HepG2 (cell line): ENCODE data around the gene TIPIN. TPM values are rescaled to one million over a fixed set of nuclear protein-coding genes. Genes with fewer than 3 reads are reported as not detected.

Experiments
- ATF2 ChIP-seq: sonication (generic); formaldehyde crosslinking; IDR thresholded peaks from 2 replicates; pipeline ENCODE4 v1.4.0; 2020; ENCODE audit warnings: missing genetic modification reagents
- CC2D1A ChIP-seq: sonication (generic); formaldehyde crosslinking; IDR thresholded peaks from 2 replicates; pipeline ENCODE4 v1.8.1; 2023; ENCODE audit warnings: mild to moderate bottlenecking, missing genetic modification reagents
- DMAP1 ChIP-seq: IDR thresholded peaks from 2 replicates; pipeline ENCODE4 v1.6.1; 2016
- FOSL2 ChIP-seq: sonication (generic); formaldehyde crosslinking; IDR thresholded peaks from 2 replicates; pipeline ENCODE4 v1.4.0; 2020; ENCODE audit warnings: missing genetic modification reagents
- GATAD2A ChIP-seq: IDR thresholded peaks from 2 replicates; pipeline ENCODE4 v1.6.1; 2016
- JDP2 ChIP-seq: sonication (generic); formaldehyde crosslinking; IDR thresholded peaks from 2 replicates; pipeline ENCODE4 v1.8.1; 2022; ENCODE audit warnings: missing genetic modification reagents, borderline replicate concordance
- LCORL ChIP-seq, 2 experiments: fragments of 450-650 bp in 1 of 2; sonication (generic) in 1 of 2; formaldehyde crosslinking in 1 of 2; IDR thresholded peaks; 2 replicates each; pipeline versions ENCODE4 v1.5.0 to v1.6.1; 2017 to 2020; ENCODE audit warnings: antibody characterized with exemption in 1 of 2, missing genetic modification reagents in 1 of 2
- NFIC ChIP-seq: IDR thresholded peaks from 2 replicates; pipeline ENCODE4 v1.6.1; 2012; ENCODE audit warnings: mild to moderate bottlenecking, low read length, inconsistent platforms
- NRL ChIP-seq: sonication (generic); formaldehyde crosslinking; IDR thresholded peaks from 2 replicates; pipeline ENCODE4 v1.5.0; 2020; ENCODE audit warnings: missing genetic modification reagents, mild to moderate bottlenecking, moderate library complexity, borderline replicate concordance
- RARA ChIP-seq: IDR thresholded peaks from 2 replicates; pipeline ENCODE4 v1.6.1; 2016; ENCODE audit warnings: missing genetic modification reagents, missing compliant biosample characterization
- SNAPC2 ChIP-seq: sonication (generic); formaldehyde crosslinking; IDR thresholded peaks from 2 replicates; pipeline ENCODE4 v1.8.1; 2022; ENCODE audit warnings: mild to moderate bottlenecking, missing genetic modification reagents
- STAT5B ChIP-seq: sonication (generic); formaldehyde crosslinking; IDR thresholded peaks from 2 replicates; pipeline ENCODE4 v1.4.0; 2020; ENCODE audit warnings: missing genetic modification reagents
- U2AF1 ChIP-seq: fragments of 200-400 bp; formaldehyde crosslinking; optimal IDR thresholded peaks from 2 replicates; pipeline ENCODE3; 2017; ENCODE audit warnings: mild to moderate bottlenecking, low read depth, low read length
- ZFP82 ChIP-seq: sonication (generic); formaldehyde crosslinking; IDR thresholded peaks from 2 replicates; pipeline ENCODE4 v1.5.1; 2020; ENCODE audit warnings: mild to moderate bottlenecking, missing genetic modification reagents, borderline replicate concordance
- ZNF350 ChIP-seq: sonication (generic); formaldehyde crosslinking; IDR thresholded peaks from 2 replicates; pipeline ENCODE4 v1.4.0; 2020; ENCODE audit warnings: mild to moderate bottlenecking, low read depth, missing genetic modification reagents, borderline replicate concordance
- ZNF562 ChIP-seq: sonication (generic); formaldehyde crosslinking; IDR thresholded peaks from 2 replicates; pipeline ENCODE4 v1.8.0; 2022; ENCODE audit warnings: missing genetic modification reagents, borderline replicate concordance
- ZNF598 ChIP-seq: sonication (generic); formaldehyde crosslinking; IDR thresholded peaks from 2 replicates; pipeline ENCODE4 v1.5.1; 2020; ENCODE audit warnings: mild to moderate bottlenecking, missing genetic modification reagents, borderline replicate concordance
- ZNF782 ChIP-seq: sonication (generic); formaldehyde crosslinking; IDR thresholded peaks from 2 replicates; pipeline ENCODE4 v1.4.0; 2020; ENCODE audit warnings: missing genetic modification reagents, mild to moderate bottlenecking, borderline replicate concordance
- ZNF790 ChIP-seq: sonication (generic); formaldehyde crosslinking; IDR thresholded peaks from 2 replicates; pipeline ENCODE4 v1.8.0; 2022; ENCODE audit warnings: missing genetic modification reagents, mild to moderate bottlenecking, borderline replicate concordance
- ZSCAN9 ChIP-seq: IDR thresholded peaks from 2 replicates; pipeline ENCODE4 v1.6.1; 2016; ENCODE audit warnings: borderline replicate concordance
- polyA plus RNA-seq, 8 experiments: library from polyadenylated mRNA; depleted of rRNA in 3 of 8; stranded (reverse) in 7 of 8; unstranded in 1 of 8; fragments of >200 nt; fragmentation: Illumina TruSeq in 4 of 8; extraction: Trizol in 4 of 8; gene quantifications; 2 replicates each; pipeline versions ENCODE4 v1.2.1 to v1.2.3, GENCODE V29; 2011 to 2016; ENCODE audit warnings: low read depth in 4 of 8, missing spikeins in 1 of 8, mixed read lengths in 1 of 8; ENCODE audit not compliant: insufficient read depth in 1 of 8
- total RNA-seq, 5 experiments: library from RNA; depleted of rRNA; stranded (reverse); fragments of >200 nt; fragmentation: Illumina TruSeq; extraction: Trizol; gene quantifications; 2 replicates each; pipeline ENCODE4 v1.2.3, GENCODE V29; 2016; ENCODE audit warnings: low read depth in 1 of 5
- TF ChIP-seq, protein P1 (sequence below): sonication (generic); formaldehyde crosslinking; IDR thresholded peaks from 2 replicates; pipeline ENCODE4 v1.8.1; 2023; ENCODE audit warnings: missing genetic modification reagents, inconsistent platforms, borderline replicate concordance
- TF ChIP-seq, protein P2 (sequence below): sonication (generic); formaldehyde crosslinking; IDR thresholded peaks from 2 replicates; pipeline ENCODE4 v1.4.0; 2020; ENCODE audit warnings: mild to moderate bottlenecking, missing genetic modification reagents
- TF ChIP-seq, protein P3 (sequence below): sonication (generic); formaldehyde crosslinking; IDR thresholded peaks from 2 replicates; pipeline ENCODE4 v1.5.0; 2020; ENCODE audit warnings: missing genetic modification reagents, mild to moderate bottlenecking, borderline replicate concordance

Gene TIPIN
- total and polyA plus RNA-seq, 2 of the 13 experiments (the other 11 are each of a cell fraction or from before 2014, with no cell fraction given) = 2.7 to 28.6 TPM

- TF ChIP-seq DMAP1 (peak; percentile 70; the same call in 1 of the 2 replicates), GATAD2A (CRISPR knock-in tag) (peak; percentile 27; the same call in 1 of the 2 replicates), ZSCAN9 (CRISPR knock-in tag) (peak; percentile 32; the same call in 1 of the 2 replicates), NFIC (peak; percentile 26; the same call in 1 of the 2 replicates), NRL (peak; percentile 71; the same call in 1 of the 2 replicates), ZNF598 (0 out of 2 replicates have a peak, but pooled peaks have one; percentile 27), STAT5B (no peak), JDP2 (CRISPR knock-in tag) (no peak), ZNF782 (CRISPR knock-in tag) (0 out of 2 replicates have a peak, but pooled peaks have one; percentile 21), ZNF790 (CRISPR knock-in tag) (peak; percentile 21; the same call in 1 of the 2 replicates), U2AF1 (peak; percentile 62), CC2D1A (CRISPR knock-in tag) (no peak), RARA (CRISPR knock-in tag) (no peak), ZNF350 (0 out of 2 replicates have a peak, but pooled peaks have one; percentile 42), SNAPC2 (CRISPR knock-in tag) (0 out of 2 replicates have a peak, but pooled peaks have one; percentile 23), FOSL2 (peak; percentile 45), LCORL (IDR thresholded peaks at IDR 0.05) (0 out of 2 replicates have a peak, but pooled peaks have one; percentile 54), LCORL (CRISPR knock-in tag; IDR thresholded peaks at IDR 0.05) (no peak; the same call in 1 of the 2 replicates), ZFP82 (CRISPR knock-in tag) (0 out of 2 replicates have a peak, but pooled peaks have one; percentile 12), ATF2 (CRISPR knock-in tag) (peak; percentile 47; the same call in 1 of the 2 replicates), ZNF562 (no peak)
- TF ChIP-seq, protein P1, sequence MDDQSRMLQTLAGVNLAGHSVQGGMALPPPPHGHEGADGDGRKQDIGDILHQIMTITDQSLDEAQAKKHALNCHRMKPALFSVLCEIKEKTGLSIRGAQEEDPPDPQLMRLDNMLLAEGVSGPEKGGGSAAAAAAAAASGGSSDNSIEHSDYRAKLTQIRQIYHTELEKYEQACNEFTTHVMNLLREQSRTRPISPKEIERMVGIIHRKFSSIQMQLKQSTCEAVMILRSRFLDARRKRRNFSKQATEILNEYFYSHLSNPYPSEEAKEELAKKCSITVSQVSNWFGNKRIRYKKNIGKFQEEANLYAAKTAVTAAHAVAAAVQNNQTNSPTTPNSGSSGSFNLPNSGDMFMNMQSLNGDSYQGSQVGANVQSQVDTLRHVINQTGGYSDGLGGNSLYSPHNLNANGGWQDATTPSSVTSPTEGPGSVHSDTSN (CRISPR knock-in tag) = 0 out of 2 replicates have a peak, but pooled peaks have one; percentile 6
- TF ChIP-seq, protein P2, sequence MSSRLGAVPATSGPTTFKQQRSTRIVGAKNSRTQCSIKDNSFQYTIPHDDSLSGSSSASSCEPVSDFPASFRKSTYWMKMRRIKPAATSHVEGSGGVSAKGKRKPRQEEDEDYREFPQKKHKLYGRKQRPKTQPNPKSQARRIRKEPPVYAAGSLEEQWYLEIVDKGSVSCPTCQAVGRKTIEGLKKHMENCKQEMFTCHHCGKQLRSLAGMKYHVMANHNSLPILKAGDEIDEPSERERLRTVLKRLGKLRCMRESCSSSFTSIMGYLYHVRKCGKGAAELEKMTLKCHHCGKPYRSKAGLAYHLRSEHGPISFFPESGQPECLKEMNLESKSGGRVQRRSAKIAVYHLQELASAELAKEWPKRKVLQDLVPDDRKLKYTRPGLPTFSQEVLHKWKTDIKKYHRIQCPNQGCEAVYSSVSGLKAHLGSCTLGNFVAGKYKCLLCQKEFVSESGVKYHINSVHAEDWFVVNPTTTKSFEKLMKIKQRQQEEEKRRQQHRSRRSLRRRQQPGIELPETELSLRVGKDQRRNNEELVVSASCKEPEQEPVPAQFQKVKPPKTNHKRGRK (CRISPR knock-in tag) = no peak
- TF ChIP-seq, protein P3, sequence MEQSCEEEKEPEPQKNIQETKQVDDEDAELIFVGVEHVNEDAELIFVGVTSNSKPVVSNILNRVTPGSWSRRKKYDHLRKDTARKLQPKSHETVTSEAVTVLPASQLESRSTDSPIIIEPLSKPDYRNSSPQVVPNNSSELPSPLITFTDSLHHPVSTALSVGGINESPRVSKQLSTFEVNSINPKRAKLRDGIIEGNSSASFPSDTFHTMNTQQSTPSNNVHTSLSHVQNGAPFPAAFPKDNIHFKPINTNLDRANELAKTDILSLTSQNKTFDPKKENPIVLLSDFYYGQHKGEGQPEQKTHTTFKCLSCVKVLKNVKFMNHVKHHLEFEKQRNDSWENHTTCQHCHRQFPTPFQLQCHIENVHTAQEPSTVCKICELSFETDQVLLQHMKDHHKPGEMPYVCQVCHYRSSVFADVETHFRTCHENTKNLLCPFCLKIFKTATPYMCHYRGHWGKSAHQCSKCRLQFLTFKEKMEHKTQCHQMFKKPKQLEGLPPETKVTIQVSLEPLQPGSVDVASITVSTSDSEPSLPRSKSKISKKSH (CRISPR knock-in tag) = peak; percentile 75; the same call in 1 of the 2 replicates
Measured at GRCh38 chr15:66294157-66294931, 62.1 kb downstream of the TIPIN start (continued).
